HEK293T (cell line): Measurements from ENCODE around the gene RAB15.

ENCODE experiments used
- CTCF ChIA-PET: fragments of 350-600 bp; formaldehyde crosslinking; extraction: SDS; loops from one replicate; lab custom pipeline; 2021; ENCODE audit warnings: antibody characterized with exemption, inconsistent platforms; lab: Yijun Ruan, JAX
- POLR2A ChIA-PET: fragments of 350-600 bp; formaldehyde crosslinking; extraction: SDS; loops from one replicate; lab custom pipeline; 2020; ENCODE audit warnings: antibody characterized with exemption, inconsistent platforms; lab: Yijun Ruan, JAX
- DNase-seq: peaks from one replicate; pipeline ENCODE4 v3.0.0; 2012; ENCODE audit warnings: mixed read lengths; ENCODE audit errors: extremely low spot score
- ARNT ChIP-seq: fragments of 450-650 bp; IDR thresholded peaks from 2 replicates; pipeline ENCODE4 v1.6.1; 2017; ENCODE audit warnings: mild to moderate bottlenecking
- BHLHE40 ChIP-seq: fragments of 450-650 bp; IDR thresholded peaks from 2 replicates; pipeline ENCODE4 v1.6.1; 2016; ENCODE audit warnings: mild to moderate bottlenecking, moderate library complexity, borderline replicate concordance
- CTBP1 ChIP-seq: fragments of 450-650 bp; IDR thresholded peaks from 2 replicates; pipeline ENCODE4 v1.6.1; 2016; ENCODE audit warnings: borderline replicate concordance
- ELF4 ChIP-seq: fragments of 450-650 bp; IDR thresholded peaks from 2 replicates; pipeline ENCODE4 v1.6.1; 2017; ENCODE audit warnings: antibody characterized with exemption
- FOXA1 ChIP-seq: fragments of 450-650 bp; IDR thresholded peaks from 2 replicates; pipeline ENCODE4 v1.6.1; 2016; ENCODE audit warnings: mild to moderate bottlenecking
- FOXK2 ChIP-seq: fragments of 450-650 bp; IDR thresholded peaks from 2 replicates; pipeline ENCODE4 v1.6.1; 2016; ENCODE audit warnings: mild to moderate bottlenecking
- FOXM1 ChIP-seq: fragments of 450-650 bp; IDR thresholded peaks from 2 replicates; pipeline ENCODE4 v1.6.1; 2017; ENCODE audit warnings: mild to moderate bottlenecking, borderline replicate concordance
- HDGF ChIP-seq: fragments of 450-650 bp; IDR thresholded peaks from 2 replicates; pipeline ENCODE4 v1.6.1; 2017; ENCODE audit warnings: antibody characterized with exemption, borderline replicate concordance
- L3MBTL2 ChIP-seq: fragments of 450-650 bp; conservative IDR thresholded peaks from 2 replicates; pipeline ENCODE4 v1.6.1; 2016; ENCODE audit warnings: mild to moderate bottlenecking
- LEF1 ChIP-seq: fragments of 450-650 bp; IDR thresholded peaks from 2 replicates; pipeline ENCODE4 v1.6.1; 2017; ENCODE audit warnings: mild to moderate bottlenecking, borderline replicate concordance
- NFRKB ChIP-seq: fragments of 450-650 bp; IDR thresholded peaks from 2 replicates; pipeline ENCODE4 v1.6.1; 2016; ENCODE audit warnings: mild to moderate bottlenecking, moderate library complexity
- SP1 ChIP-seq: fragments of 450-650 bp; IDR thresholded peaks from 2 replicates; pipeline ENCODE4 v1.6.1; 2017
- SUZ12 ChIP-seq: fragments of 450-650 bp; IDR thresholded peaks from 2 replicates; pipeline ENCODE4 v1.6.1; 2016; ENCODE audit warnings: mild to moderate bottlenecking
- TARDBP ChIP-seq: fragments of 450-650 bp; IDR thresholded peaks from 2 replicates; pipeline ENCODE4 v1.6.1; 2016
- ZNF384 ChIP-seq: fragments of 450-650 bp; IDR thresholded peaks from 2 replicates; pipeline ENCODE4 v1.6.1; 2016
- TF ChIP-seq, protein P1 (sequence below): fragments of 450-650 bp; IDR thresholded peaks from 2 replicates; pipeline ENCODE4 v1.6.1; 2016

The RAB15 gene

DNA sequence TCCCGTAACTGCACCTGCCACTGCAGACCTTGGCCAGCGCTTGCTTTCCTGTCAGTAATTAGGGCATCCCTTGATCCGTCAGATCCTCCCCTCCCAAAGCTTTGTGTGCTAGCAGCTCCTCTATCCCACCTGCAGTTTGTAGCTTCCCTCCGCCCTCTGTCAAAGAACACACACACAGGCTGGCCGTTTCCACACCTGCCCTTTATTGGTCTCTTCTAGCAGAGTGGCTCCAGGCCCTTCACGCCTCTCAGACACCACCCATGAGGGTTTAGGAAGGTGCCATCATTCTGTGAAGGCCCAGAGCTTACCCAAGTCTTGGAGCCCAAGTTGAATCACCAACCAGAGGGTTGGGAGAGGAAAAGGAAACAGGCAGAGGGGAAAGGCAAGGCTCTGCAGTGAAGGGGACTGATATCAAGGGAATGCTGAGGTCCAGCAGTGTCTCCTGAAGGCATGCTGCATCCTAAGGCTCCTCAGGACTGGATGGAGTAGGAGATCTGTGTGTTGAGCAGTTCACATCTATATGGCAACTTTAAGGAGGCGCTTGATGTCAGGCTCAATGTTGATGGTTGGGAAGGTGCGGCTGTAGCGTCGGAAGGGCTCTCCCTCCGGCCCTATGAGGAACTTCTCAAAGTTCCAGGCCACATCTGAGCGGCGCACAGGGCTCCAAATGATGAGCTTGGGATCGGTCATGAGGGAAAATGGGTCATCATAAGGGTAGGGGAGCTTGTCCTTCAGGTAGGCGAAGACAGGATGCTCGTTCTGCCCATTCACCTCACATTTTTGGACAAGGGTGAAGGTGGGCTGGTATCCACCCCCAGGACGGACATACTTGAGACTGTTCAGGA is 32.9 kb downstream of the RAB15 start:
- no peak for DNase-seq
- CTCF ChIA-PET = no interaction called here
- POLR2A ChIA-PET = no interaction called here
- no peak for TF ChIP-seq SUZ12

DNA sequence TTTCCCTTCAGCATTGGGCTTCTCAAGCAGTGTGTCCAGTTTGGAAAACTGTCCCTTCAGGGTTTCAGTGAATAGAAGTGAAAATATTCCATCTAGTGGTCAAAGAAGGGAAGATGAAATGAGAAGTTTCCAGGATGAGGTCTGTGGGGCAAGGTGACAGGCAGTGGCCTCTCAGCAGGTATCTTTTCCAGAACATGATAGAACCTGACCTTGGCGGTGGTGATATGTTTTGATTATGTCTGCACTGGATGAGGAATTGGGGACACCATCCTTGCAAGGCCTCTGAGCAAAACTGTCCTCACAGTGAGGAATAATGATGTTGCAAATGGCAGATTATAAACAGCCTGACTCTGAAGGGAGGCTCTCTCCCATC is 34.3 kb downstream of the RAB15 start:
- TF ChIP-seq NFRKB (no peak), TARDBP (no peak), L3MBTL2 (no peak), CTBP1 (no peak), BHLHE40 (no peak), ZNF384 (no peak), ELF4 (no peak), FOXK2 (no peak), SP1 (no peak), FOXA1 (no peak)
- TF ChIP-seq, protein P1, sequence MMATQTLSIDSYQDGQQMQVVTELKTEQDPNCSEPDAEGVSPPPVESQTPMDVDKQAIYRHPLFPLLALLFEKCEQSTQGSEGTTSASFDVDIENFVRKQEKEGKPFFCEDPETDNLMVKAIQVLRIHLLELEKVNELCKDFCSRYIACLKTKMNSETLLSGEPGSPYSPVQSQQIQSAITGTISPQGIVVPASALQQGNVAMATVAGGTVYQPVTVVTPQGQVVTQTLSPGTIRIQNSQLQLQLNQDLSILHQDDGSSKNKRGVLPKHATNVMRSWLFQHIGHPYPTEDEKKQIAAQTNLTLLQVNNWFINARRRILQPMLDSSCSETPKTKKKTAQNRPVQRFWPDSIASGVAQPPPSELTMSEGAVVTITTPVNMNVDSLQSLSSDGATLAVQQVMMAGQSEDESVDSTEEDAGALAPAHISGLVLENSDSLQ = no peak
- DNase-seq = no peak
- ChIA-PET POLR2A (interaction anchor here (2.4 kb wide), 1 partner anchor 11 kb away, joined by 10 read pairs; no protein-coding TSS in a partner anchor), CTCF (interaction anchor here (2.0 kb wide), 1 partner anchor 26 kb away, joined by 11 read pairs; no protein-coding TSS in a partner anchor)

DNA sequence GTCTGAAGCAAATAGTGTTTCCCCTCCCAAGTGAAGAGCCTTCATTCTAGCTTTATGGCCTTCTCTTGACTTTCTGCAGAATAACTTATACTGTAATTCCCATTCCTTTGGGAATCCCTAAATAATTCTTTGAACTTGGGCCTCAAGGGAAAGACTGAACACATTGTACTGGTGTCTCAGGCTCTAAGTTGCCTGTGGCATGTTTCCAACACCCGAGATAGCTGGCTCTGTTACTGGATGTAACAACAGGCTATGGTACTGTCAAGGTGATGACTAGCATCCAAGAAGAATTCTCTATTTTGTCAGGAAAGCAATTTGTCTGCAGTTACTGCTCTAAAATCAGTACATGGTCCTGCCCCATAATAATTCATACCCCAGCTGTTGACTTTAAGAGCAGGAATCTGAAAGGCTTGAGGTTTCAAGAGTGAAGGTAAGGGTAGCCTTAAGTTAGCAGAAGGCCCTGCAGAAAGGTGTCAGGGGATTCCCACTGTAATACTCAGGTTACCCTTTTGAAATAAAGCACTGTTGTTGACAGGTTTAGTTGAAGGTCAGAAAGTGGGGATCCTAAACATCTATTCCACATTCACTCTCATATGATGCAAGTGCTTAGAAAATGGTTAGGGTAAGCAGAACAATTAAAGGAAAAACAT is 34.8 kb downstream of the RAB15 start:
- CTCF ChIA-PET = interaction anchor here (1.7 to 2.0 kb wide), 2 partner anchors 13 to 26 kb away, joined by 6 to 11 read pairs; no protein-coding TSS in a partner anchor
- no peak for DNase-seq
- POLR2A ChIA-PET = interaction anchor here (0.6 to 2.4 kb wide), 3 partner anchors 10 to 747 kb away, joined by 3 to 10 read pairs (median 6); partner anchors contain the start of gene FNTB
- no peak for TF ChIP-seq NFRKB
- TF ChIP-seq BHLHE40 = no peak
- TF ChIP-seq CTBP1 = no peak
- TF ChIP-seq SUZ12 = no peak
- no peak for TF ChIP-seq L3MBTL2
- no peak for TF ChIP-seq LEF1
- TF ChIP-seq, protein P1 = no peak
- no peak for TF ChIP-seq HDGF
- no peak for TF ChIP-seq ARNT

DNA sequence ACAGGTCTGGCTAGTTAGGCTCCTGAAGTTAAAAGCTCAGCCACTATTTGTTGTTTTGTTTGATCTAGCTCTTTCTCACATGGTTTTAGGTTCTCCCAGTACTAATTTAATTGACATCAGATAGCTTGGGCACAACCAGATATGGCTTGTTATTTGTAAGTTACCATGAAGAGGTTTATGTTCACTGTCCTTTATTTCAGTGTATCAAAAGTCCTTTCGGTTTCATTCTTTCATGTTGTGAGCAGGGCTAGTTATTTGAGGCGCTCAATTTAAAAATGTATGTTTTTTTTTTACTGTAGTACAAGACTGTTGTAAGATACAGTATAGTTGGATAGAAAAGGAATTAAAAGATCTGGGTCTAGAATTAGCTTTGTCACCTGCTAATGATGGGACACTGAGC is 36.6 kb downstream of the RAB15 start:
- ChIA-PET CTCF (interaction anchor here (1.5 to 2.0 kb wide), 2 partner anchors 18 to 24 kb away, joined by 6 to 11 read pairs; no protein-coding TSS in a partner anchor), POLR2A (interaction anchor here (1.2 to 2.4 kb wide), 2 partner anchors 8 to 21 kb away, joined by 3 to 10 read pairs; partner anchors contain the start of gene CHURC1)
- DNase-seq = no peak
- no peak for TF ChIP-seq ELF4
- no peak for TF ChIP-seq BHLHE40
- TF ChIP-seq ARNT = no peak
- no peak for TF ChIP-seq SUZ12
- no peak for TF ChIP-seq CTBP1
- TF ChIP-seq LEF1 = no peak
- TF ChIP-seq FOXK2 = no peak
- no peak for TF ChIP-seq HDGF
- no peak for TF ChIP-seq FOXM1

DNA sequence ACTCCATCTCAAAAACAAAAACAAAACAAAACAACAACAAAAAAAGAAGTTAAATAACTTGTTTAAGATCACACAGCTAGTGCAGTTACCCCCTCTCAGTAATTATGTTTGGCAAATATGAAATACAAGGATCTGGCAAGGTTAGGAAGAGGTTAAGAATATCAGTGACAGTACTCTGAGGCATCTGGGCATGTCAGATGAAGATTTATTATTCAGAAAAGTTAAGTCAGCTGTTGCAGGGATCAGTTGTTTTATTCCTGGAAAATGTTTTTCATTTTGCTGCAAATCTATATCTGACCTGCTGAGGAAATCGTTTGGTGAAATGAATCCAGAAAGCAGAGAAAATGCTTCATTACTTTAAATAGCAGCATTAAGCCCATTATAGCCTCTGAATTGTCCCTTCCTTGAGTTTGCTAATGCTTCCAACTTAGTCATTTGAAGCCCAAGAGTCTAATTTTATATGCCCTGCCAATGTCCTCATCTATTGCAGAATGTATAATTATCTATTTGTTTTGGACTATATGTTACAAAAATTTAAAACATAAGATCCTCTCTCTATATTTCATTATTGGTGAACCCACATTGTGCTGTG is 37.7 kb downstream of the RAB15 start:
- no peak for DNase-seq
- ChIA-PET POLR2A (no interaction called here), CTCF (no interaction called here)
- no peak for TF ChIP-seq FOXK2
- TF ChIP-seq BHLHE40 = no peak
- TF ChIP-seq HDGF = no peak
- no peak for TF ChIP-seq SP1
- TF ChIP-seq LEF1 = no peak
- no peak for TF ChIP-seq SUZ12
- TF ChIP-seq ELF4 = no peak

DNA sequence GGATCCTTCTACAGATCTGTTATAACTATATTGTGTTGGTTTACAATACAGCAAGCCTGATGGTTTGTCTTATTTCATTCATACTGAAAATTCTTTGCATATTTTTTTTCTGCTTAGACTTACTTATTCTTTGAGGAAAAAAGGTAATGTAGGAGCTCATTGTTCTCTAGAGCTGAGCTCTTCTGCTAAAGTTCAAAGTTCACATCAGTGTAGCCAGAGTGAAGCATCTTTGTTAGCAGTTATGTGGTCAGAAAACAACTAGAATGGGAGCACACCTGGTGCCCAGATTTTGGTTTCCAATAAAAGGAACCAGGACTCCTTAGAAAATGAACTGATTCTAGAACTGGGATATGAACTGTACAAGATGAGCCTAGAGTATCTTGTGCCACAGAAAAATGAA is 39.9 kb downstream of the RAB15 start:
- DNase-seq = no peak
- POLR2A ChIA-PET = no interaction called here
- TF ChIP-seq NFRKB (no peak), CTBP1 (no peak), ELF4 (no peak), BHLHE40 (no peak), SUZ12 (no peak), LEF1 (no peak), SP1 (no peak), FOXK2 (no peak), ARNT (no peak), HDGF (no peak), FOXM1 (no peak), TARDBP (no peak), ZNF384 (no peak), FOXA1 (no peak), L3MBTL2 (no peak)
- TF ChIP-seq, protein P1 = no peak
- CTCF ChIA-PET = interaction anchor here (0.8 kb wide), 1 partner anchor 21 kb away, joined by 3 read pairs; no protein-coding TSS in a partner anchor
